PC-9 (cell line): ENCODE data around the gene HMGN4.

Experiments
- CTCF ChIP-seq: fragments of 200-600 bp; sonication (generic); conservative IDR thresholded peaks from 2 replicates; pipeline ENCODE4 v1.6.1; 2017; ENCODE audit warnings: mixed run types, antibody characterized with exemption, mild to moderate bottlenecking, moderate library complexity
- EZH2 ChIP-seq: fragments of 200-600 bp; sonication (generic); IDR thresholded peaks from 2 replicates; pipeline ENCODE4 v1.8.0; 2017; ENCODE audit warnings: antibody characterized with exemption, low read depth

GRCh38 chr6:26534681-26535465 lies 3.3 kb upstream of the HMGN4 start:
- no peak for TF ChIP-seq CTCF
- no peak for TF ChIP-seq EZH2
